Muscle of leg (tissue), 11 donors: ENCODE data around the gene GABRG3. TPM values are rescaled to one million over a fixed set of nuclear protein-coding genes. Genes with fewer than 3 reads are reported as not detected.

Experiments used
- DNase-seq: peaks from one replicate; pipeline ENCODE4 v3.0.0; 2013
- H3K27ac ChIP-seq: one replicate; pipeline ENCODE4 v1.5.1; 2013; ENCODE audit warnings: mild to moderate bottlenecking, low read length, control low read depth
- H3K27me3 ChIP-seq: one replicate; pipeline ENCODE4 v1.6.1; 2013; ENCODE audit warnings: low read length; ENCODE audit not compliant: control insufficient read depth, insufficient read depth
- H3K36me3 ChIP-seq: one replicate; pipeline ENCODE4 v1.6.1; 2013; ENCODE audit warnings: low read length; ENCODE audit not compliant: control insufficient read depth, insufficient read depth
- H3K4me1 ChIP-seq: one replicate; pipeline ENCODE4 v1.6.1; 2013; ENCODE audit warnings: low read length; ENCODE audit not compliant: control insufficient read depth, insufficient read depth
- H3K4me3 ChIP-seq: one replicate; pipeline ENCODE4 v1.5.1; 2013; ENCODE audit warnings: low read length, control low read depth
- H3K9me3 ChIP-seq: replicated peaks from 2 replicates; pipeline ENCODE4 v1.6.1; 2013; ENCODE audit warnings: low read depth, low read length; ENCODE audit not compliant: control insufficient read depth
- WGBS: methylation state at CpG from one replicate; pipeline ENCODE4 v1.1.5; 2013; ENCODE audit warnings: missing lambda C conversion rate; ENCODE audit not compliant: insufficient coverage; 5-methylcytosine and 5-hydroxymethylcytosine counted together
- polyA plus RNA-seq, 8 donors: library from polyadenylated mRNA; unstranded; fragments of 120-200 nt; gene quantifications; one replicate each; pipeline versions ENCODE4 v1.2.1 to v1.2.3, GENCODE V29; 2013; ENCODE audit warnings: inconsistent platforms in 1 of 8, low replicate concordance in 1 of 8; ENCODE audit not compliant: insufficient read length in 8 of 8, insufficient read depth in 1 of 8
- total RNA-seq: library from RNA; stranded (reverse); fragments of 120-200 nt; gene quantifications from one replicate; pipeline ENCODE4 v1.2.4, GENCODE V29; 2013

Gene GABRG3
- total and polyA plus RNA-seq, 9 donors, result 0.11 to 0.69 (median 0.34) TPM; not detected in 1

- H3K9me3 ChIP-seq, result no peaks in the 10 kb centered on the region
- no peak overlapping the region for H3K4me3 ChIP-seq
- H3K4me1 ChIP-seq, result no peaks in the 10 kb centered on the region
- no peaks in the 10 kb centered on the region for H3K36me3 ChIP-seq
- WGBS, result 76% methylated on average over 3 of the region's 5 CpGs
- H3K27me3 ChIP-seq, result no peaks in the 10 kb centered on the region
- no peak overlapping the region for H3K27ac ChIP-seq
- DNase-seq, result no peak
These were observed 29.5 kb upstream of the GABRG3 start for GRCh38 chr15:26941489-26941888.

GRCh38 chr15:26943866-26944265 is 27.1 kb upstream of the GABRG3 start:
- Histone ChIP-seq H3K4me1 (no peaks in the 10 kb centered on the region), H3K27ac (no peak overlapping the region), H3K9me3 (no peaks in the 10 kb centered on the region), H3K4me3 (no peak overlapping the region), H3K36me3 (no peaks in the 10 kb centered on the region), H3K27me3 (no peaks in the 10 kb centered on the region)
- WGBS, result 23% methylated on average over 3 of the region's 8 CpGs
- peak; percentile 31 for DNase-seq

GRCh38 chr15:26945046-26945445 is 25.9 kb upstream of the GABRG3 start:
- H3K9me3 ChIP-seq, result no peaks in the 10 kb centered on the region
- 81% methylated on average over 13 of the region's 13 CpGs for WGBS
- DNase-seq, result no peak
- H3K27me3 ChIP-seq, result no peaks in the 10 kb centered on the region
- H3K4me1 ChIP-seq, result no peaks in the 10 kb centered on the region
- H3K36me3 ChIP-seq, result no peaks in the 10 kb centered on the region
- H3K27ac ChIP-seq, result no peak overlapping the region
- H3K4me3 ChIP-seq, result no peak overlapping the region

GRCh38 chr15:26950001-26950400 is 21.0 kb upstream of the GABRG3 start:
- no peak overlapping the region for H3K4me3 ChIP-seq
- no peaks in the 10 kb centered on the region for H3K27me3 ChIP-seq
- no peak overlapping the region for H3K27ac ChIP-seq
- DNase-seq, result no peak
- H3K36me3 ChIP-seq, result no peaks in the 10 kb centered on the region
- H3K9me3 ChIP-seq, result peaks cover 8% of the 10 kb centered on the region
- no peaks in the 10 kb centered on the region for H3K4me1 ChIP-seq
- WGBS, result 100% methylated on average over 1 of the region's 2 CpGs

- no peaks in the 10 kb centered on the region for H3K27me3 ChIP-seq
- no peak overlapping the region for H3K4me3 ChIP-seq
- no peaks in the 10 kb centered on the region for H3K36me3 ChIP-seq
- peaks cover 8% of the 10 kb centered on the region for H3K9me3 ChIP-seq
- no peak for DNase-seq
- H3K4me1 ChIP-seq, result no peaks in the 10 kb centered on the region
- H3K27ac ChIP-seq, result no peak overlapping the region
- WGBS, result no CpG with 5 or more reads among the region's 2 CpGs
These were observed 16.6 kb upstream of the GABRG3 start for GRCh38 chr15:26954403-26954802.

- under 1% methylated on average over 32 of the region's 48 CpGs for WGBS
- H3K4me1 ChIP-seq, result no peaks in the 10 kb centered on the region
- H3K4me3 ChIP-seq, result peak overlapping the region; percentile 44
- peak; percentile 72 for DNase-seq
- peak overlapping the region; percentile 47 for H3K27ac ChIP-seq
- no peaks in the 10 kb centered on the region for H3K36me3 ChIP-seq
- no peaks in the 10 kb centered on the region for H3K9me3 ChIP-seq
- peaks cover 40% of the 10 kb centered on the region for H3K27me3 ChIP-seq
These were observed 3.2 kb upstream of the GABRG3 start for GRCh38 chr15:26967719-26968269.

GRCh38 chr15:26968806-26969205 is 2.2 kb upstream of the GABRG3 start:
- Histone ChIP-seq H3K36me3 (no peaks in the 10 kb centered on the region), H3K27me3 (peaks cover 42% of the 10 kb centered on the region), H3K27ac (no peak overlapping the region), H3K4me3 (no peak overlapping the region), H3K4me1 (no peaks in the 10 kb centered on the region), H3K9me3 (no peaks in the 10 kb centered on the region)
- no CpG with 5 or more reads among the region's 2 CpGs for WGBS
- DNase-seq, result no peak

GRCh38 chr15:26971271-26972018 is 464 bp downstream of the GABRG3 start:
- WGBS, result under 1% methylated on average over 66 of the region's 72 CpGs
- Histone ChIP-seq H3K27me3 (peaks cover 42% of the 10 kb centered on the region), H3K36me3 (no peaks in the 10 kb centered on the region), H3K4me3 (no peak overlapping the region), H3K9me3 (no peaks in the 10 kb centered on the region), H3K4me1 (no peaks in the 10 kb centered on the region), H3K27ac (no peak overlapping the region)
- DNase-seq, result no peak

- WGBS, result no CpG with 5 or more reads among the region's 2 CpGs
- DNase-seq, result no peak
- peaks cover 42% of the 10 kb centered on the region for H3K27me3 ChIP-seq
These were observed 1.7 kb downstream of the GABRG3 start for GRCh38 chr15:26972636-26973035.

GRCh38 chr15:26974120-26974780 is 3.3 kb downstream of the GABRG3 start:
- H3K36me3 ChIP-seq, result no peaks in the 10 kb centered on the region
- H3K4me3 ChIP-seq, result no peak overlapping the region
- DNase-seq, result peak; percentile 59
- peaks cover 33% of the 10 kb centered on the region for H3K27me3 ChIP-seq
- H3K9me3 ChIP-seq, result no peaks in the 10 kb centered on the region
- no peak overlapping the region for H3K27ac ChIP-seq
- H3K4me1 ChIP-seq, result no peaks in the 10 kb centered on the region
- 6% methylated on average over 4 of the region's 9 CpGs for WGBS

More at GRCh38 chr15:26972636-26973035, 1.7 kb downstream of the GABRG3 start:
- Histone ChIP-seq H3K4me3 (no peak overlapping the region), H3K36me3 (no peaks in the 10 kb centered on the region), H3K9me3 (no peaks in the 10 kb centered on the region), H3K4me1 (no peaks in the 10 kb centered on the region), H3K27ac (no peak overlapping the region)
